OCI-LY7 (cell line): ENCODE data around the gene KDM4B. TPM values are rescaled to one million over a fixed set of nuclear protein-coding genes. Genes with fewer than 3 reads are reported as not detected.

Experiments
- BruUV-seq: library from RNA; stranded (reverse); fragments of 400-500 nt; replicated peaks from 2 replicates; lab custom pipeline; 2021; lab: Mats Ljungman, UMichigan
- CTCF ChIA-PET: fragments of 300-600 bp; sonication (Branson Sonifier 250); formaldehyde crosslinking; loops from one replicate; lab custom pipeline; 2022; ENCODE audit warnings: antibody characterized with exemption; ENCODE audit not compliant: unreplicated experiment; lab: Charles Lee
- POLR2A ChIA-PET: fragments of 300-600 bp; sonication (Branson Sonifier 250); formaldehyde crosslinking; loops from one replicate; lab custom pipeline; 2022; ENCODE audit warnings: antibody characterized with exemption; lab: Charles Lee
- DNase-seq: peaks from one replicate; pipeline ENCODE4 v3.0.0-alpha.2; 2015; ENCODE audit warnings: low spot score
- H2AFZ ChIP-seq: fragments of 200-600 bp; sonication (generic), shearing (Covaris generic); 2 replicates; pipeline ENCODE4 v1.6.1; 2014; ENCODE audit warnings: mild to moderate bottlenecking, antibody characterized with exemption, low read length, moderate library complexity
- H3K27ac ChIP-seq: fragments of 200-600 bp; sonication (generic); 2 replicates; pipeline ENCODE4 v1.5.1; 2014; ENCODE audit warnings: mixed run types, low read depth, mild to moderate bottlenecking, moderate library complexity, low read length, inconsistent platforms; ENCODE audit not compliant: poor library complexity, severe bottlenecking
- H3K36me3 ChIP-seq: fragments of 200-600 bp; sonication (generic); 2 replicates; pipeline ENCODE4 v1.6.1; 2014; ENCODE audit warnings: mild to moderate bottlenecking, antibody characterized with exemption, low read length, moderate library complexity, mixed read lengths; ENCODE audit not compliant: insufficient read depth
- H3K4me1 ChIP-seq: fragments of 200-600 bp; sonication (generic); 2 replicates; pipeline ENCODE4 v1.5.1; 2014; ENCODE audit warnings: mild to moderate bottlenecking, low read length; ENCODE audit not compliant: insufficient read depth, poor library complexity, severe bottlenecking
- H3K4me2 ChIP-seq: fragments of 200-600 bp; sonication (generic); 2 replicates; pipeline ENCODE4 v1.6.1; 2014; ENCODE audit warnings: mild to moderate bottlenecking, low read length
- H3K4me3 ChIP-seq: fragments of 200-600 bp; sonication (generic); 2 replicates; pipeline ENCODE4 v1.5.1; 2014; ENCODE audit warnings: mild to moderate bottlenecking, low read depth, low read length; ENCODE audit not compliant: poor library complexity, severe bottlenecking
- H3K79me2 ChIP-seq: fragments of 200-600 bp; sonication (generic); 2 replicates; pipeline ENCODE4 v1.6.1; 2016; ENCODE audit warnings: low read depth, mild to moderate bottlenecking, low read length, moderate library complexity, mixed read lengths; ENCODE audit not compliant: insufficient read depth
- H3K9me2 ChIP-seq: fragments of 200-600 bp; sonication (generic); 2 replicates; pipeline ENCODE4 v1.6.1; 2016; ENCODE audit warnings: mild to moderate bottlenecking, low read length, mixed read lengths; ENCODE audit not compliant: insufficient read depth
- H3K9me3 ChIP-seq: fragments of 200-600 bp; sonication (generic); 2 replicates; pipeline ENCODE4 v1.6.1; 2014; ENCODE audit warnings: mild to moderate bottlenecking, mixed run types, low read length, mixed read lengths
- H4K20me1 ChIP-seq: fragments of 200-600 bp; sonication (generic); 2 replicates; pipeline ENCODE4 v1.6.1; 2014; ENCODE audit warnings: mild to moderate bottlenecking, antibody characterized with exemption, low read length, moderate library complexity, mixed read lengths; ENCODE audit not compliant: insufficient read depth
- EZH2phosphoT487 ChIP-seq: fragments of 200-600 bp; sonication (generic); IDR thresholded peaks from 2 replicates; pipeline ENCODE4 v1.6.1; 2018; ENCODE audit warnings: low read depth, borderline replicate concordance, mild to moderate bottlenecking, mixed run types, antibody characterized with exemption, low read length, moderate library complexity, mixed read lengths
- intact Hi-C: fragments of 100-400 bp; cut with micrococcal nuclease; formaldehyde crosslinking; loops from one replicate; pipeline ENCODE4 v1.10.0; 2022; ENCODE audit not compliant: unreplicated experiment
- total RNA-seq, 2 experiments: library from RNA; depleted of rRNA in 1 of 2; stranded (reverse); fragments of >200 nt in 1 of 2; shearing (Covaris generic) in 1 of 2; gene quantifications; 2 replicates each; pipeline ENCODE4 v1.2.3, GENCODE V29; 2014 to 2022
- TF ChIP-seq, protein P1 (sequence below): fragments of 200-600 bp; sonication (generic); conservative IDR thresholded peaks from 2 replicates; pipeline ENCODE4 v1.5.1; 2014; ENCODE audit warnings: mild to moderate bottlenecking, antibody characterized with exemption, low read length, moderate library complexity, mixed read lengths

The KDM4B gene
- total RNA-seq, 2 experiments from 2014 or later, result 24.3 to 44.2 TPM

DNA sequence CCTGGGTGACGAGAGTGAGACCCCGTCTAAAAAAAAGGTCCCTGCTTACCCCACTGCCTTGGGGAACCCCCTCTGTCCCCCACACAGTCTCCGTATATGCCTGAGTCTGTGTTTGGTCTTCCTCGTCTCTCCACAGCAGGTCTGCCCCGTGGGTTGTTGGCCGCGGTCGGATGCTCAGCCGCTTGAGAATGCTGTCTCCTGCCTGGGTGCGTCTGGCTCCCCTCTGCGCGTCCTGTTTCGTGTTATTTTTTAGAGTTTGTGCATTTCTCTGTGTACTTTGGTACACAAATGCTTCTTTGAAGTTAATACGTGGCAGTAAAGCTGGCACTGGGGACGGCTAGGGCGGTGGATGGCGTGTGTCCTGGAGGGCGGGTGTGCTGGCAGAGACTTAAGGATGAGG, 34.9 kb downstream of the KDM4B start:
- Histone ChIP-seq H3K9me3 (no peaks in the 10 kb centered on the region), H2AFZ (no peak overlapping the region), H3K36me3 (no peaks in the 10 kb centered on the region), H4K20me1 (no peaks in the 10 kb centered on the region), H3K79me2 (no peaks in the 10 kb centered on the region), H3K9me2 (no peaks in the 10 kb centered on the region), H3K4me3 (no peak overlapping the region), H3K4me1 (no peaks in the 10 kb centered on the region), H3K4me2 (no peak overlapping the region), H3K27ac (no peak overlapping the region)
- POLR2A ChIA-PET, result no interaction called here
- CTCF ChIA-PET, result no interaction called here
- intact Hi-C loops, result no loop called here
- BruUV-seq, result no TSS peak
- DNase-seq, result no peak
- TF ChIP-seq, protein P1, sequence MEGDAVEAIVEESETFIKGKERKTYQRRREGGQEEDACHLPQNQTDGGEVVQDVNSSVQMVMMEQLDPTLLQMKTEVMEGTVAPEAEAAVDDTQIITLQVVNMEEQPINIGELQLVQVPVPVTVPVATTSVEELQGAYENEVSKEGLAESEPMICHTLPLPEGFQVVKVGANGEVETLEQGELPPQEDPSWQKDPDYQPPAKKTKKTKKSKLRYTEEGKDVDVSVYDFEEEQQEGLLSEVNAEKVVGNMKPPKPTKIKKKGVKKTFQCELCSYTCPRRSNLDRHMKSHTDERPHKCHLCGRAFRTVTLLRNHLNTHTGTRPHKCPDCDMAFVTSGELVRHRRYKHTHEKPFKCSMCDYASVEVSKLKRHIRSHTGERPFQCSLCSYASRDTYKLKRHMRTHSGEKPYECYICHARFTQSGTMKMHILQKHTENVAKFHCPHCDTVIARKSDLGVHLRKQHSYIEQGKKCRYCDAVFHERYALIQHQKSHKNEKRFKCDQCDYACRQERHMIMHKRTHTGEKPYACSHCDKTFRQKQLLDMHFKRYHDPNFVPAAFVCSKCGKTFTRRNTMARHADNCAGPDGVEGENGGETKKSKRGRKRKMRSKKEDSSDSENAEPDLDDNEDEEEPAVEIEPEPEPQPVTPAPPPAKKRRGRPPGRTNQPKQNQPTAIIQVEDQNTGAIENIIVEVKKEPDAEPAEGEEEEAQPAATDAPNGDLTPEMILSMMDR, result no peak
- no peak for TF ChIP-seq EZH2phosphoT487

DNA sequence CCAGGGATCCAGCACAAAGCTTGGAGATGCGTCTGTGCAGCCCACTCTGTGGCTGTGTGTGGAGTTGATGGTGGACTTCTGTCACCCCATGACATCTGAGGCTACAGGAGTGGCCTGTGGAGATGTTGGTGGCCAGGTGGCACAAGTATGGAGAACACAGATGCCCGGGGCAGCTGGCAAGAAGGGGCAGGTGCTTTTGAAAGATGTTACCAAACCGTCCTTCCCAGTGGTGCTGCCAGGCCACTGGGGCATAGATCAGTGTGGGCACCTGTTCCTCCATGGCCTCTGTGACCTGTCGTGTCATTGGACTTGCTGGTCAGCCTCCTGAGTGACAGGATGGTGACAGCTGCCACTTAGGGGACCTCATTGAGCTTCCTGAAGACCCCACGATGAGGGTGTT, 36.2 kb downstream of the KDM4B start:
- Histone ChIP-seq H3K9me2 (no peaks in the 10 kb centered on the region), H4K20me1 (no peaks in the 10 kb centered on the region), H3K79me2 (no peaks in the 10 kb centered on the region), H3K9me3 (no peaks in the 10 kb centered on the region), H3K4me2 (no peak overlapping the region), H3K36me3 (no peaks in the 10 kb centered on the region), H2AFZ (no peak overlapping the region), H3K27ac (no peak overlapping the region), H3K4me1 (no peaks in the 10 kb centered on the region), H3K4me3 (no peak overlapping the region)
- no TSS peak for BruUV-seq
- TF ChIP-seq EZH2phosphoT487, result no peak
- TF ChIP-seq, protein P1, result no peak
- CTCF ChIA-PET, result no interaction called here
- no peak for DNase-seq
- POLR2A ChIA-PET, result interaction anchor here (0.6 kb wide), 1 partner anchor 277 kb away, joined by 3 read pairs; no protein-coding TSS in a partner anchor
- intact Hi-C loops, result no loop called here

GRCh38 chr19:5006201-5006600, 37.3 kb downstream of the KDM4B start:
- CTCF ChIA-PET, result no interaction called here
- no TSS peak for BruUV-seq

More at GRCh38 chr19:5006201-5006600, 37.3 kb downstream of the KDM4B start:
- Histone ChIP-seq H3K36me3 (no peaks in the 10 kb centered on the region), H3K27ac (no peak overlapping the region), H4K20me1 (no peaks in the 10 kb centered on the region), H3K79me2 (no peaks in the 10 kb centered on the region), H2AFZ (no peak overlapping the region), H3K9me3 (no peaks in the 10 kb centered on the region), H3K4me1 (no peaks in the 10 kb centered on the region), H3K4me3 (no peak overlapping the region), H3K9me2 (no peaks in the 10 kb centered on the region), H3K4me2 (no peak overlapping the region)
- POLR2A ChIA-PET, result no interaction called here
- intact Hi-C loops, result no loop called here
- DNase-seq, result no peak
- TF ChIP-seq EZH2phosphoT487, result no peak
- TF ChIP-seq, protein P1, result no peak
